Measurements from ENCODE around the gene HSPA5.

Gene HSPA5

GRCh38 chr9:125254231-125254630 lies 13.1 kb upstream of the HSPA5 start:
- TF ChIP-seq, protein P1, sequence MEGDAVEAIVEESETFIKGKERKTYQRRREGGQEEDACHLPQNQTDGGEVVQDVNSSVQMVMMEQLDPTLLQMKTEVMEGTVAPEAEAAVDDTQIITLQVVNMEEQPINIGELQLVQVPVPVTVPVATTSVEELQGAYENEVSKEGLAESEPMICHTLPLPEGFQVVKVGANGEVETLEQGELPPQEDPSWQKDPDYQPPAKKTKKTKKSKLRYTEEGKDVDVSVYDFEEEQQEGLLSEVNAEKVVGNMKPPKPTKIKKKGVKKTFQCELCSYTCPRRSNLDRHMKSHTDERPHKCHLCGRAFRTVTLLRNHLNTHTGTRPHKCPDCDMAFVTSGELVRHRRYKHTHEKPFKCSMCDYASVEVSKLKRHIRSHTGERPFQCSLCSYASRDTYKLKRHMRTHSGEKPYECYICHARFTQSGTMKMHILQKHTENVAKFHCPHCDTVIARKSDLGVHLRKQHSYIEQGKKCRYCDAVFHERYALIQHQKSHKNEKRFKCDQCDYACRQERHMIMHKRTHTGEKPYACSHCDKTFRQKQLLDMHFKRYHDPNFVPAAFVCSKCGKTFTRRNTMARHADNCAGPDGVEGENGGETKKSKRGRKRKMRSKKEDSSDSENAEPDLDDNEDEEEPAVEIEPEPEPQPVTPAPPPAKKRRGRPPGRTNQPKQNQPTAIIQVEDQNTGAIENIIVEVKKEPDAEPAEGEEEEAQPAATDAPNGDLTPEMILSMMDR (IDR thresholded peaks at IDR 0.05; ENCODE audit: low read depth, low read length): no peak
- no peaks in the 10 kb centered on the region for H3K27me3 ChIP-seq

GRCh38 chr9:125246261-125246667 lies 5.1 kb upstream of the HSPA5 start:
- H3K36me3 ChIP-seq: no peaks in the 10 kb centered on the region
- DNase-seq: no peak
- no peaks in the 10 kb centered on the region for H3K9me3 ChIP-seq
- TF ChIP-seq, protein P1 (IDR thresholded peaks at IDR 0.05; ENCODE audit: low read depth, low read length): no peak
- H3K27me3 ChIP-seq: no peaks in the 10 kb centered on the region
- H3K4me1 ChIP-seq: no peaks in the 10 kb centered on the region
- H3K4me3 ChIP-seq (ENCODE audit: low read depth, low read length): no peak overlapping the region

More at GRCh38 chr9:125254231-125254630, 13.1 kb upstream of the HSPA5 start:
- DNase-seq: no peak
- Histone ChIP-seq H3K4me1 (no peaks in the 10 kb centered on the region), H3K9me3 (no peaks in the 10 kb centered on the region), H3K36me3 (no peaks in the 10 kb centered on the region), H3K4me3 (ENCODE audit: low read depth, low read length) (no peak overlapping the region)

- DNase-seq: no peak
- TF ChIP-seq, protein P1 (IDR thresholded peaks at IDR 0.05; ENCODE audit: low read depth, low read length): no peak
- H3K36me3 ChIP-seq: peaks cover 18% of the 10 kb centered on the region
- H3K4me3 ChIP-seq (ENCODE audit: low read depth, low read length): no peak overlapping the region
- H3K4me1 ChIP-seq: no peaks in the 10 kb centered on the region
- no peaks in the 10 kb centered on the region for H3K9me3 ChIP-seq
- no peaks in the 10 kb centered on the region for H3K27me3 ChIP-seq
Measured at GRCh38 chr9:125243792-125244260, 2.7 kb upstream of the HSPA5 start.

- H3K9me3 ChIP-seq: no peaks in the 10 kb centered on the region
- H3K4me1 ChIP-seq: no peaks in the 10 kb centered on the region
- peaks cover 35% of the 10 kb centered on the region for H3K36me3 ChIP-seq
- TF ChIP-seq, protein P1 (IDR thresholded peaks at IDR 0.05; ENCODE audit: low read depth, low read length): no peak
- DNase-seq: no peak
- no peaks in the 10 kb centered on the region for H3K27me3 ChIP-seq
- H3K4me3 ChIP-seq (ENCODE audit: low read depth, low read length): peak overlapping the region; percentile 93
Measured at GRCh38 chr9:125241863-125242739, 958 bp upstream of the HSPA5 start.

- TF ChIP-seq, protein P1 (IDR thresholded peaks at IDR 0.05; ENCODE audit: low read depth, low read length): no peak
- DNase-seq: peak; percentile 40
- Histone ChIP-seq H3K9me3 (no peaks in the 10 kb centered on the region), H3K4me1 (0 out of 2 replicates have a peak, but pooled peaks cover under 1% of the 10 kb centered on the region), H3K36me3 (peaks cover 50% of the 10 kb centered on the region), H3K4me3 (ENCODE audit: low read depth, low read length) (peak overlapping the region; percentile 80), H3K27me3 (no peaks in the 10 kb centered on the region)
Measured at GRCh38 chr9:125240649-125240999, 519 bp downstream of the HSPA5 start.
